Stimulated activated CD8-positive, alpha-beta memory T cell treated with anti-CD3 and anti-CD28 coated beads, Interleukin-15, amount 100 ng/mL, for 48 hours (primary cell): ENCODE measurements around the gene SEC63.
"Not testable (repeated sequence)": the region's sequence is repeated elsewhere in the genome, so short reads cannot be mapped to it uniquely, and the experiment has no call there.

Experiments used
- DNase-seq, 2 donors: peaks; one replicate each; pipeline ENCODE4 v3.0.0-alpha.2; 2020; ENCODE audit warnings: low read depth in 2 of 2

The SEC63 gene

GRCh38 chr6:107931894-107932293 lies 26.1 kb downstream of the SEC63 start:
- no peak for DNase-seq

DNA sequence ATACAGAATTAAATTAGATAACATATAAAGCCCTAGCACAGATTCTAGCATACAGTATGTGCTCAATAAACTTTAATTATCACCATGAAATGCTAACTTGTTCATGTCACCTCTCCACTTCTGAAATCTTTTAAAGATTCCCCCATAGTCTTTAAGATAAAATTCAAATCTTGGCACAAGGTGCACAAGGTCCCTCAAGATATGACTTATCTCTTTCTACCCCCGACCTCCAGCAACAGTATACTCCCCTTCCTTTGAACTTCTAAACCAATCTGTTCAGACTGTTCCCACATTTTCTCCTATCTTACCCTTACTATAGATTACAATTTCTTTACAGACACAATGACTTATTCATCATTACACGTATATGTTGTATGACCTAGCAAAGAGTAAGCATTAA lies 29.0 kb downstream of the SEC63 start:
- no peak for DNase-seq

- not testable (repeated sequence) for DNase-seq
Measured at GRCh38 chr6:107926697-107927544, 31.1 kb downstream of the SEC63 start.

DNA sequence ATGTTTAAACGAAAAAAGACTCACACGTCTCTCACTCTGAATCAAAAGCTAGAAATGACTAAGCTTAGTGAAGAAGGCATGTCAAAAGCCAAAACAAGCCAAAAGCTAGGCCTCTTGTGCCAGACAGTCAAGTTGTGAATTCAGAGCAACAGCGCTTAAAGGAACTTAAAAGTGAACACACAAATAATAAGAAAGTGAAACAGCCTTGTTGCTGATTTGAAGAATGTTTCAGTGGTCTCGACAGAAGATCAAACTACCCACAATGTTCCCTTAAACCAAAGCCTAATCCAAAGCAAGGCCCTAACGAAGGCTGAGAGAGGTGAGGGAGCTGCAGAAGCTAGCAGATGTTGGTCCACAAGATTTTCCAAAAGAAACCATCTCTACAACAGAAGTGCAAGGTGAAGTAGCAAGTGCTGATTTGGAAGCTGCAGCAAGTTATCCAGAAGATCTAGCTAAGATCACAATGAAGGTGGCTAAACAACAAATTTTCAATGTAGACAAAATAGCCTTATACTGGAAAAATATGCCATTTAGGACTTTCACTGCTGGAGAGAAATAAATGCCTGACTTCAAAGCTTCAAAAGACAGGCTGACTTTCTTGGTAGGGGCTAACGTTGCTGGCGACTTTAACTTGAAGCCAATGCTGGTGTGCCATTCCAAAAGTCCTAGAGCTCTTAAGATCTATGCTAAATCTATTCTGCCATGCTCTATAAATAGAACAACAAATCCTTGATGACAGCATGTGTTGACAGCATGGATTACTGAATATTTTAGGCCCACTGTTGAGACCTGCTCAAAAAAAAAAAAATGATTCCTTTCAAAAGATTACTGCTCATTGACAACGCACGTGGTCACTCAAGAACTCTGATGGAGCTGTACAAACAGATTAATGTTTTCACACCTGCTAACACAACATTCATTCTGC lies 40.3 kb downstream of the SEC63 start:
- no peak for DNase-seq

- DNase-seq: not testable (repeated sequence)
Measured at GRCh38 chr6:107916961-107917360, 41.0 kb downstream of the SEC63 start.

- no peak for DNase-seq
Measured at GRCh38 chr6:107911692-107912091, 46.3 kb downstream of the SEC63 start.

DNA sequence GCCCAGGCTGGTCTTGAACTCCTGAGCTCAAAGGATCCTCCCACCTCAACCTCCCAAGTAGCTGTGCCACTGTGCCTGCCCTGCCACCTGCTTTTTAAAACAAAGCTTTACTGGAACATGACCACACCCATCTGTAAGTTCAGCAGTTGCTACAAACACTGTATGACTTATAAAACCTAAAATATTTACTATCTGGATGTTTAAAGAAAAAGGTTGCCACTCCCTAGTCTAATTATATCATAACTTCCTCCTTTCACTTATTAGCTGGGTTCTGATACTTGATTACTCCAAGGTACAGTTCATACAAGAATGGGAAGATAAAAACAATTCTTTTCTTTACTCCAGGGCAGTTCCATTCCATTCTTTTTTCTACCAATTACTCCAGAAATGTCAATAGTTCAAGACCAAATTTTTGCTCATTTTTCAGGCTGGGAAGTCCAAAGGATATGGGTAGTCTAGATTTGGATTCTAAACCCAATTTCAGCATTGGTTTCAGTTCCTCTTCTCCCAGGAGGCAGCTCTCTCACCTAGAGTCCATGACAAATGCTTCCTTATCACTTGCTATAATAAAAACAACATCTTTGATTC lies 63.1 kb downstream of the SEC63 start:
- no peak for DNase-seq

- not testable (repeated sequence) for DNase-seq
Measured at GRCh38 chr6:107890431-107890830, 67.6 kb downstream of the SEC63 start.

- DNase-seq: not testable (repeated sequence)
Measured at GRCh38 chr6:107885950-107886349, 72.1 kb downstream of the SEC63 start.

DNA sequence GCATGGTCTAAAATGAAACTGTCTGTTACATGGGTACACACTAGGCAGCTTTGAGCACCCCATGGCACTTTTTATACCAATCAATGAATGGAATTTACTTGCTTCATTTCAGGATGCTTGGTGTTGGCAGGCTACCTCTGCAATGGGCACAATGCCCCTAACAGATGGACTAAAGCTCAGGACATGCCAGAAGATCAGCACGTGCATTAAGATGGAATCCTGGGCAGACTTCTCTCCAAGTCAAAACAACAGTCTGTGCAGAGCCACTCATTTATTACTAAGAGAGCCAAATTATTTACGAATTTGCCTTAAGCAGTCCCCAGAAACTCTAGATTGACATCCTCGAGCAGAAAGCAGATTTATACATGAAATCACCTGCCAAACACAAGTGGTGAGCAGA lies 78.1 kb downstream of the SEC63 start:
- DNase-seq: no peak

DNA sequence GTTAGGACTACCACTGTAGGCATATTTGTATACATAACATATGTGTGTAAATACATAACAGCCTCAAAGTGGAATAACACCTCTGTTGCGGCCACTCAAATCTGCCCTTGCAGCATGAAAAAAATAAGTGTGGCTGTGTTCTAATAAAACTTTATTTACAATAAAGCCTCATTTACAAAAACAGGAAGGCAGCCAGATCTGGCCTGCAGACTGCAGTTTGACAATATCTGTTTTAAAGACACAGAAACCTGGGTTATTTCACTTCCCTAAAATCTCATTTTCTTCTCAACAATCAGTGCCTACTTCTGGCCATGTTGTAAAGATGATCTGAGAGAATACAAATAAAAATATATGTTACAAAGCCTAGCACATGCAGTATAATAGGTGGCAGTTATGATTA lies 80.0 kb downstream of the SEC63 start:
- no peak for DNase-seq

DNA sequence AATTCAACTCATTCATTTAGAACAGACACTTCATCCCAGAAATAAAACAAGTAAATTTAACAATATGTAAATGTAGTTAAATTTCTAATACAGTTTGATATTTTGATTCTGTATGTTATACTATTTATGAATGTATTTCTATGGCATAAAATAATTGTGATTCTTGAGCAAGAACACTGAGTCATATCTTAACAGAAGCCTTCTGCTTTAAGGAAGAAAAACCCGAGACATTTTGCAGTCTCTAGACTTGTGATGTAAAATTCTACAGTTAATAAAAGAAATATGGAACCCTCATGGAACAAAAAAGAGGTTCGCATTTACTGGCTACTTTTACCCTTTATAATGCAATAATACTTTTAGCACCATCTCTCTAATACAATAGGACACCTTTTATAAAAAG lies 86.0 kb downstream of the SEC63 start:
- DNase-seq: no peak

DNA sequence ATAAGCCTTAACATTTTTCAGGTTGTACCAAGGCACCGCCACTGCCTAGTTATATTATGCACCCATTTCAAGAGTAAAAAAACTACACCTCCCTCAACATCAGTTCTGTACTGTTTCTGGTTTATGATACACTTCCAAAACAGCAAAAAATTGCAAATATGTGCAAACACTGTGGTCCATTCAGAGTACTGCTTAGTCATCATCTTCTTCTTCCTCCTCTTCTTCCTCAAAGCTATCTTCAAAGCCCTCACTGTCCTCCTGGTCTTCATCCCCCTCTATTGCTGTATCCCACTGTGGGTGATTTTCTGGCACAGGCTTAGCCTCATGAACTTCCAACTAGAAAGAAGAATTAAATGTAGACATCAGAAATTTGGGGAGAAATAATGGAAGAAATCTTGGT lies 86.5 kb downstream of the SEC63 start:
- DNase-seq: not testable (repeated sequence)

DNA sequence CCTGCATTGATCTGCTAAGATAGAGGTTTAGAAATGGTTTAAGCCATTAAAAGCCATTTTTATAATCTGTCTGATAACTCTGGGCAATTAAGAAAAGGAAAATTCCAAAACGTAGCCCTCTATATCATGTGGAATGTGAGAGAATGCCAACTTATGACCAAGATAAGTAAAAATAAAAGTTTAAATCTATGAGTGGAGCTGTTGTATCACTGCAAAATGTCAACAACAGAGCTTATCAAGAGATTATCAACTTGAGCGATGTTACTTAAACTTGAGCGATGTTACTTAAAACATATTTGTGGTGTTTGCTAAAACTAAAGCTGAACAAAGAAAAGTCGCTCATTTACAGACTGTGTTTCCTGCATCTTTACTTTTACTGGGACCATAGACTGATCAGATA lies 87.0 kb downstream of the SEC63 start:
- DNase-seq: no peak

DNA sequence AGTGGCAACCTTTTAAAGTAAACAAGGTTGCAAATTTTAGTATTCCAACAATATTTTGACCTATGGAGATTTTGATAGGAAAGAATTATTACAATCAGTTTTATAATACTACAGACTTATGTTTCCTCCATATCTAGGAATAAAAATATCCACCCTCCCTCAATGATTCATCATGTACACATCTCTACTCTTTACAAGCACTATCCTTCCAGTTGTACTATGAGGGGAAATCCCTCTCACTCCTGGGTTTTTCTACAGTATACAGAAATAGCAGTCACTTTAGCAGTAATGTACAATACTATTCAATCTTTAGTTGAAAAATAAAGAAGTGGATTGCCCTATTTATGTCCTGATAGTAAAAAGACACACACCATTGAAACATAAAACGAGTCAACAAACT lies 87.6 kb downstream of the SEC63 start:
- no peak for DNase-seq

GRCh38 chr6:107869871-107870270 lies 88.1 kb downstream of the SEC63 start:
- no peak for DNase-seq

GRCh38 chr6:107868867-107869611 lies 89.0 kb downstream of the SEC63 start:
- no peak for DNase-seq

GRCh38 chr6:107867302-107867615 lies 90.7 kb downstream of the SEC63 start:
- no peak for DNase-seq

DNA sequence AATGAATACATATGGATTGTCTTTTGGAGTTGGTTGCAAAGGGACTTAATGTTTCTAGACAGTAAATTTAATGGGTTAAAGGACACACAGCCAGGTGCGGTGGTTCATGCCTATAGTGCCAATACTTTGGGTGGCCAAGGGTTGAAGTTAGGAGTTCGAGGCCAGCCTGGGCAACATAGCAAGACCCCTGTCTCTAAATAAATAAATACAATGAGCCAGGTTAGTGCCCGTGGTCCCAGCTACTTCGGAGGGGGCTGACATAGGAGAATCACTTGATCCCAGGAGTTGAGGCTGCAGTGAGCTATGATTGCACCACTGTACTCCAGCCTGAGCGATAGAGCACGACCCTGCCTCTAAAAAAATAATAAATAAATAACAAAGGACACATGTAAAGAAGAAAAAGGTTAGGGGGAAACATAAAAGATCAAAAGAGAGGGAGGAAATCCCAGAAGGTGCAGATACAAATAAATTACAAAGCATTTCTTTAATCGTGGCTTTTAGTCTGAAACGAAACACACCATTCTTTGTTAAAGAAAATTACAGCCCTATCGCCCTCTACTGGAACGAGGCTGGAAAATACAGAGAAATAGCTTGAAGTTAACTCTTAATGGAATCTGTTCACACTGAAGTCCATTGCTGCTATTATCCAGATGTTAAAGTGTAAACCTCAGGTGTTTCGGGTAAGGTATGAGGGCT lies 91.3 kb downstream of the SEC63 start:
- no peak for DNase-seq

DNA sequence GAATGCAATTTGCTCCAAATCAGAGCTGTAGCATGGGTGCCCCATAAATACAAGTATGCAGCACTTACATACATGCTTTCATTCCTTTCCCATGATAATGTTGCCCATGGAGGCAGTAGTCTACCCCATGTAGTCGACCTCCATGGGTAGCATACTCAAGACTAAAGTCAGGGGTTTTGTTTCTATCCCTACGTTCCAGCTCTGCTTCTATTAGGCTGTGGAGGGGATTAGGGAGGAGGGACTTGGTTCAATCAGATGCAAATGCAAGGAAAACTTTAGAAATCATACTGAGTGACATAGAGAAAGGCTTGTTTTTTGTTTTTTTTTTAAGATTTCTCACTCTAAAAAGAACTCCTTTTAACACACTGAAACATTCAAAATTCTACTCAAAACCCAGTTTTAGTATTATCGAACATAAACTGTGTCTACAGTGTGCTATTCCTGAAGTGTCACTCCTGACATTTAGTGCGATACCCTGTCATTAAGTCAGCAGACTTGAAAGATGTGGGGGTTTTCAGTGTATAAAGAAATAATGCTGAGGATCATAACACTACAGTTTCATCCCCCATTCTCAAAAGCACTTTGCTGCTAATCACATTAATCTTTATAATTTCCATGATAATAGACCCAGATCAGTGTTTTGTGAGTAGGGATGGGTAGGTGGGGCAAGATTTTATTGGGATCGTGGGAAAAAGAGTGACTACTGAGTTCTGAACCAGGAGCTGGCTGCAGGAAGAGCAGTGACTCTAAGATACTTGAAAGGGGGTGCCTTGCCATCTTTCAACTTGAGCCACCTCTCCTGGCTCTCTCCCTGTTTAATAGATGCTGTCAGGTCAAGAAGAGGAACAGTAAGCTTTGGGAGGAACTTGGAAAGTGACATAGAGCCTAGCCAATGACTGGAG lies 93.5 kb downstream of the SEC63 start:
- DNase-seq: no peak
